Tibial artery (tissue), 4 donors: ENCODE results near the gene SBF2.

Experiments
- DNase-seq, 2 donors: peaks; one replicate each; pipeline ENCODE4 v3.0.0-alpha.2; 2019
- H3K27ac ChIP-seq, 2 donors: fragments of 200-600 bp; sonication (generic) in 1 of 2; 1 replicate in 1 of 2; 2 replicates in 1 of 2; pipeline ENCODE4 v1.5.1; 2018 to 2019; ENCODE audit warnings: mild to moderate bottlenecking in 1 of 2
- H3K27me3 ChIP-seq, 2 donors: fragments of 200-600 bp; sonication (generic) in 1 of 2; one replicate each; pipeline versions ENCODE4 v1.5.1 to v1.6.0; 2016 to 2019
- H3K36me3 ChIP-seq, 3 donors: fragments of 200-600 bp; sonication (generic) in 2 of 3; one replicate each; pipeline ENCODE4 v1.5.1; 2016 to 2019; ENCODE audit warnings: mild to moderate bottlenecking in 2 of 3
- H3K4me1 ChIP-seq, 4 donors: fragments of 200-600 bp; sonication (generic) in 2 of 4; 1 replicate in 3 of 4; 2 replicates in 1 of 4; pipeline ENCODE4 v1.5.1; 2016 to 2019
- H3K4me3 ChIP-seq, 2 donors: fragments of 200-600 bp; sonication (generic) in 1 of 2; 1 replicate in 1 of 2; 2 replicates in 1 of 2; pipeline ENCODE4 v1.5.1; 2018 to 2019; ENCODE audit warnings: mild to moderate bottlenecking in 2 of 2
- H3K9me3 ChIP-seq, 3 donors: fragments of 200-600 bp; sonication (generic) in 1 of 3; one replicate each; pipeline ENCODE4 v1.5.1; 2016 to 2019
- CTCF ChIP-seq, 2 experiments: fragments of 200-600 bp in 1 of 2; fragments of 450-650 bp in 1 of 2; IDR thresholded peaks; one replicate each; pipeline ENCODE4 v1.5.1; 2017 to 2019; ENCODE audit warnings: antibody characterized with exemption in 2 of 2, mild to moderate bottlenecking in 1 of 2, moderate library complexity in 1 of 2
- intact Hi-C: fragments of 100-400 bp; cut with DNase I; formaldehyde crosslinking; loops from one replicate; pipeline ENCODE4 v1.15.0; 2023; ENCODE audit warnings: low total_unique reads

The SBF2 gene

GRCh38 chr11:9821008-9821752 lies 472.8 kb downstream of the SBF2 start:
- Histone ChIP-seq H3K9me3 (no peaks in the 10 kb centered on the region), H3K27ac (no peak overlapping the region), H3K4me3 (no peak overlapping the region), H3K4me1 (no peaks in the 10 kb centered on the region), H3K27me3 (no peaks in the 10 kb centered on the region), H3K36me3 (peaks cover 0 to 6% (median 0%) of the 10 kb centered on the region in 3 donors)
- no peak for DNase-seq
- no peak for TF ChIP-seq CTCF (IDR thresholded peaks at IDR 0.05)
- intact Hi-C loops, result no loop called here

DNA sequence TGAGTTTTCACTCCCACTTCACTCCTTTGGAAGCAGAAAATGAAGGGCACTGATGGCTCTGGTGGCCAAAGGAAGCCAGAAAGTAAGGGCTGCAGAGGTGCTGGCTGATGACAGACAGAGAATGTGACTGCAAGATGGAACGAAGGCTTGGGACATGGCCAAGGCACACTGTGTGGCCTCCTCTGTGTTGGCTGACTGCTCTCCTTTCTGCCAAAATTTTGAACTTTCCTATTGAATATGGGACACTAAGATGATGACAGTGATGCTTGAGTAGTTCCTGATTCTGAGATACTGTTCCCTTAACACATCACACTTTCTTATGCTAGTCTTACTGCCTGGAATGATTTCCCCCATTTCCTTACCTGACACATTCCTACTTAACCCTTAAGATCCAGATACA lies 473.8 kb downstream of the SBF2 start:
- H3K27me3 ChIP-seq, result no peaks in the 10 kb centered on the region
- H3K9me3 ChIP-seq, result no peaks in the 10 kb centered on the region
- no peak overlapping the region for H3K27ac ChIP-seq
- H3K4me3 ChIP-seq, result no peak overlapping the region
- intact Hi-C loops, result no loop called here
- H3K4me1 ChIP-seq, result no peaks in the 10 kb centered on the region
- no peak for TF ChIP-seq CTCF (IDR thresholded peaks at IDR 0.05)
- peaks cover 0 to 6% (median 0%) of the 10 kb centered on the region in 3 donors for H3K36me3 ChIP-seq
- peak in 1 of 2 donors; percentile 43 for DNase-seq

DNA sequence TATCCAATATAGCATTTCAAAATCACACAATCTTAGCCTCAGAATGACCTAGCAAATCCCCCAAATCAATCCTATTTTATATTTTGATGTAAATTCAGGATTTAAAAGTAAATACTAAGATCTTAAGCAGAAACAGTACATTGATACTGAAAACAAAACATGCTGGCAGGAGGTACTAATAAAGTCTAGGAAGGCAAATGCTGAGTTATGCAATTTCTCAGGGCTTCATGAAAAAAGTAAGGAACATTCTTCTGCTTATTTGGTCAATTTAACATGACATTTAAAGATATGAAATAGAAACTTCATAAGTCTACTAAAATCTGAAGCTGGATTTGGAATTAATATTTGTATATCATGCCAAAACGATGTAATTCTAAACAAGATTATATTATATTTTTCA lies 476.8 kb downstream of the SBF2 start:
- H3K36me3 ChIP-seq, result peaks cover 0 to 9% (median 6%) of the 10 kb centered on the region in 3 donors
- H3K4me1 ChIP-seq, result no peaks in the 10 kb centered on the region
- H3K4me3 ChIP-seq, result no peak overlapping the region
- TF ChIP-seq CTCF (IDR thresholded peaks at IDR 0.05), result no peak
- DNase-seq, result no peak
- no peaks in the 10 kb centered on the region for H3K9me3 ChIP-seq
- H3K27ac ChIP-seq, result no peak overlapping the region
- no peaks in the 10 kb centered on the region for H3K27me3 ChIP-seq
- intact Hi-C loops, result no loop called here

GRCh38 chr11:9815486-9816136 lies 478.4 kb downstream of the SBF2 start:
- intact Hi-C loops, result no loop called here
- TF ChIP-seq CTCF (IDR thresholded peaks at IDR 0.05), result no peak

DNA sequence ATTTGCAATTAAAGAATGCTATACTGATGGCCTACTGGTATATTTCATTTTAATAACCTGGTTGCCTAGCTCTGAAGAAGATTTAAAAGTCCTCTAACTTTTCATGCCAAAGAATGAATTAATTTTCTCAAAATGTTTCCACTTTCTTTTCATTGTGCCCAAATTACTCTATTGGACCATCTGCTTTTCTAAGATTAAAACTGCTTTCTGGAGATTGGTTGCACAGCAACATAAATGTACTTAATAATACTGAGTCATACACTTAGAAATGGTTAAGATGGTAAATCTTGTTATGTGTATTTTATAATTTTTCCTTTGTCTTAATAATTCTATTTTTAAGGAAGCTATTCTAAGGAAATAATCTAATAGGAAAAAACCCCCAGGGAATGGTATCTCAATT lies 479.9 kb downstream of the SBF2 start:
- DNase-seq, result no peak
- H3K9me3 ChIP-seq, result no peaks in the 10 kb centered on the region
- no peak overlapping the region for H3K4me3 ChIP-seq
- peaks cover 9 to 24% (median 22%) of the 10 kb centered on the region in 3 donors for H3K36me3 ChIP-seq
- H3K4me1 ChIP-seq, result no peaks in the 10 kb centered on the region
- intact Hi-C loops, result no loop called here
- no peak overlapping the region for H3K27ac ChIP-seq
- H3K27me3 ChIP-seq, result no peaks in the 10 kb centered on the region
- TF ChIP-seq CTCF (IDR thresholded peaks at IDR 0.05), result no peak

More at GRCh38 chr11:9815486-9816136, 478.4 kb downstream of the SBF2 start:
- Histone ChIP-seq H3K27me3 (no peaks in the 10 kb centered on the region), H3K4me3 (no peak overlapping the region), H3K4me1 (no peaks in the 10 kb centered on the region), H3K9me3 (no peaks in the 10 kb centered on the region), H3K27ac (no peak overlapping the region), H3K36me3 (peaks cover 9 to 22% (median 22%) of the 10 kb centered on the region in 3 donors)
- peak in 1 of 2 donors; percentile 41 for DNase-seq
